GM18873 (cell line): Measurements from ENCODE around the gene STARD5.
"Not testable (repeated sequence)": the region's sequence is repeated elsewhere in the genome, so short reads cannot be mapped to it uniquely, and the experiment has no call there.

Experiments used
- ATAC-seq: cut with Tn5 transposase; IDR thresholded peaks from one replicate; pipeline ENCODE4 v1.9.1; 2021; ENCODE audit warnings: mild to moderate bottlenecking, moderate library complexity, moderate number of reproducible peaks; ENCODE audit not compliant: unreplicated experiment, low FRiP score

The STARD5 gene

DNA sequence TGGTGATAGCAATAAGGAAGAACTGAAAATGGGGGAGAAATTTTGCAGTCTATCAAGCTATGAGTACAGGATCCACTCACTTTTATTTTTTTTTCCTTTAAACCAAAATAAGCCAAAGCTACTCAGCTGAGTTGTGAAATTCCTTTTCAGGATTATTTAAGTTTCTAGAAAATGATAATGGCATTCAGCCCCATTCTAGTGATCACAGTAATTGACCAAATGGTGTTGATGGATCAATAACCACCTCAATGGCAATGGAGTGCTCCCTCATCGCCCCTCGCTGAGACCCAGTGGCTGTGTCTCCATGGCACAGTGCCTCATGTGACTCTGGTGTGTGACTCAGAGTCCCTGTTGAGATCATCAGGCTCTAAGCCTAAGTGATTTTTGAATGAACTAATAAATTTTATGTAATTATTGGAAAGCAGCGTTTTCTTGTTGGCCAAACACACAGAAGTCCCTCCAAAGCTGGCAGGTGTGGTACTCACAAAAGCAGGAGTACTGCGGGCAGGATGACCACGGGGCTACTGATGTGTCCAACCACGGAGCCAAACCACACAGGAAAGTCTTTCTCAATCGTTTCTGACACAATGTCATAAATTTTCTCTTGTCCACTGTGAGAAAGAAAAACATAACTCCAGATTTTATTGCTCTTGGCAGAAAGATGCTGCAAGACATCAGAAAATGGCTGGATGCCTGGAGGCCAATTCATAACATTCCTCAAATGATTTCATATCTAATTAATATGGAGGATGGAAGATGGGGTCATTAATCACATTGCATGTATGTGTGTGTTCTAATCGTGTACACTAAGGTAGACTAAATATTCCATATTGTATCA is 14.4 kb upstream of the STARD5 start:
- ATAC-seq = no peak

DNA sequence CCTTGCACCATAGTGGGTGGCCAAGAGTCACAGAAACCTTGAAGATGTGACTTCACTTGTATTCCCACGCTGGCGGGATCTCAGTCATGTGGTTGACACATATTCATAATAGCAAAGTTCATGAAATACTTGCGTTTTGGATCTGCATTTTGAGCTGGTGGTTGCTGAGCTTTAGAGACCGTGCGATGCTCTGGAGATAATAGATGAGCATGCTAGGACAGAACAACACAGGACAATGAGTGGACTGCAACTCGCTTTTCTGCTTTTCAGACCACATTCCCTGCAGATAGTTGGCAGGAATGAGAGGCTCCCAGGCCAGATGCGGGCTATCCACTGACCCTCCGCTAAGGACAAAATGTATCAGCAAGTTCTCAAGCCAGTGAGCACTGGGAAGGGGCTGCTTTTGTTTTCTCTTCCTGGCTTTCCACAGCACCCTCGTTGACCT is 13.8 kb upstream of the STARD5 start:
- ATAC-seq = no peak

DNA sequence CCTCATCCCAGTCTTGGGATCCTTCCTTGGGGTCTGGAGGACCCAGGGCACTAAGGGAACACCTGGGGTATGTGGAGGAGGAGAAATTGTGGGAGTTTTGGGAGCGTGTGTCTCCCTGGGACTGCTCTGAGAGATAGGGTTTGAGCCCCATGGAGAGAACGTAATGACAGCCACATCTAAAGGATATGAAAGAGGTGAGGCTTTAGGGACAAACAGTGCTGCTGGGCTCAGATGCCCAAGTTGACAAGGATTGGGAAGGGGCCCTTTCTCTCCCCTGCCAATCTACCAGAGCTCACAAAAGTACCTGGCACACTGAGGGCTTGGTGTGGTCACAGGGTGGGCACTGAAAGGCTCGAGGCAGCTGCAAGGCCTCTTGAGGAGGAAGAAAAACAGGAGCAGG is 13.3 kb upstream of the STARD5 start:
- ATAC-seq = no peak

DNA sequence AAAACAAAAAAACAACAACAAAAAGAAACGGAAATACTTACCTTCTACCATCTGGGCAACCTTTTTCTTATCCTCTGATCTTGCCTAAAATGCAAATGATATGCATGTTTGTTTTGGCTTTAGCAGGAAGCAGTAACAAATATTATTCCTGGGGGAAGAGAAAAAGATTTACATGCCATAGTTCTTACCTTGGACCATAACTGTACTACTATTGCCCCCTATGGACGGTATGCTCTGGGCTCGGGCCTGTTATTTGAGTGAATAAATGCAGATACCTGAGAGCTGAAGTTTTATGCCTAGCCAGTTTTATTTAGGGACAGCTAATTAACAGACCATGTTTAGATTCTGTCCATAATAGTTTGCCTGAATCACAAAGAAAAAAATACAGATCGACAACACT is 12.6 kb upstream of the STARD5 start:
- ATAC-seq = no peak

DNA sequence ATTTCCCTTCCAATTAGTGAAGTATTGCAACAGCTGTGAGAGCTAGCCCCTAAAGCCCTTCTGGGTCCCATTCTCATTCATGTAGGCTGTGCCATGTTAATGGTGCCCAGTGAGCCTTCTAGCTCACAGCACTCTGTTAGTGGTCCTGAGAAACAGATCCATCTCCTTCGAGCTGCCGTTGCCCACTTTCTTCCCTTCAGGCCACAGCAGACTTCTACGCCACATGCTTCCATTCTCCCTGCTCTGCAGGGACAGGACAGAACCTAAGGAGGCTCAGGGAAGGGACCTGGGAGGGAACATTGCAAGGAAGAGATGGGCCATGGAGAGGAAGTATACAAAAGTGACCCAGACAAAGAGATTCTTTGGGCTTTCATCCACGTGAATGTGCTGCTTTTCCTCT is 11.7 kb upstream of the STARD5 start:
- ATAC-seq = no peak

DNA sequence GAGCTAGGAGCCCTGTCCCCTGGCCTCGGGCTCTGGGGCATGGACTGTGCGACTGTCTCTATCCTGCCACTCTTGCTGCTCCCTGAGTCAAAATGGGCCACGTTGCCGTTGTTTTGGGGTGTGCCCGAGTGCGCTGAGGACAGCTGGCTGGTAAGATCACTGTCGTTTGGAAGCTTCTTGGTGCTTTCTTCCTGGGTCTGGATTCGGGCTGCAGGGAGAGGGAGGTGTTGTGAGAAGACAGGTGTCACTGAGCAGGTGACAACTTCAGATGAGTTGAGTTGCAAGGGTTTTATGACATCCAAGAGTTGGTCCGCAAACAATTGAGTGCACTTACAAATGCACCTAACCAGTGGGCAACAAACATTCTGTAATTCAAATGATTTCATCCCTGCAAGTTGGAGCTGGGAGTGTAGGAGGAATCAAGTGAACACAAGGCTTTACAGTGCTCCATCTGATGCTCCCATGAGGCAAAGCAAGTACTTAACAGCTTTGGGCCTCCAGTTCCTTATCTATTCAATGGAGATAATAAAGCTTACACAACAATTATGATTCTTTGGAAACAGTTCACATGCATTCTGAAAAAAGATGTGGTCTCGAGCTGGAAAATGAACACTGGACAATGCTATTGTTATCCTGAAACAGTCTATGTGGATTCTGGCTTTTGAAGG is 11.0 kb upstream of the STARD5 start:
- ATAC-seq = no peak

DNA sequence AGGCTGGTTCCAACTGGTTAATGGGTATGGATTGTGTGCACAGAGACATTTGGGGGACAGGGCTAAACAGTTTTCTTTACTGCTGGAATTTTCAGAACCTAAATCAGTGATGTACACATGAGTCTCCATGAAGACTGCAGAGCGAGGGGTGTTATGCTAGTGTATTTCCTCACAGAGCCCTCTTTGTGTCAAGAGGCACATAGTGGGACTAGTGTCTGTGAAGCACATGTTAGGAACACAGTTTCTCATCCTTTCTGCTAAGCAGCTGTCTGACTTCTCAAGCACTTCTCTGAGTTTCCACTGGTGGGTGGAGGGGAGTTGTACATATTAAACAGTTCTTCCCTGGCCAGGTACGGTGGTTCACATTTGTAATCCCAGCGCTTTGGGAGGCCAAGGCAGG is 9.4 kb upstream of the STARD5 start:
- no peak for ATAC-seq

DNA sequence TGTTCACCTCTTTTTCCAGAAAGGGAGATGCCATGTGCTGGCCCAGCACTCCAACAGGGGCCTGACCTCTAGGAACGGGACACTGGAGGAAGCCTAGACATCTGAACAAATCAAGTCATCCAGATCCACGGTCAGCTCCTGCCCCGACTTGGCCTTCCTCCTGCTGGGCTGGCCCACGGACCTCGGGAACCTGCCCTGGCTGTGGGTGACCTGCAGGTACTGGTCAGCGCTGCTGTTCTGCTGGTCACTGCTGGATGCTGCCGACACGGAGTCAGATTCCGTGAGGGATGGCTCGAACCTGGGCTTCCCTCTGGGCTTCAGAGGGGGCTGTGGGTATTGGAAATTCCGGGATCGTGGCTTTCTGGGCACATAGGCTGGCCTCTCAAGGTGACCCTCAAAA is 8.4 kb upstream of the STARD5 start:
- ATAC-seq = no peak

DNA sequence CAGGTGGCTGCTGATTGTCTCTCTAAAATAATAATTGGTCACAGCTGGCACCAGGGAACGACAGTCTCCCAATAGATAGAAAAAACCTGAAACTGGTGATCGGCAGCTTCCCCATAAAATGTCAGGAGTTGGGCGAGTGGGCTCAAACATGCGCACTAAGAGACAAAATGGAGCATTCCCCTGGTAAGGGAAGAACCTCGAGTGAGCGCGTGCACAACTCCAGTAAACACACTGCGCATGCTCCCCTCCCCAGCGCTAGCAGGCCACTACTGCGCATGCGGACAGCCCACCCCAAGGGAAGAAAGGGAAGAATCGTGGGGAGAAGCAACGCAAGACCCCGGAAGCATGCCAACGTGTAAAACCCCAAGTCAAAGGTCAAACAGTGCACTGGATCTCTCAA is 7.7 kb upstream of the STARD5 start:
- ATAC-seq = no peak

DNA sequence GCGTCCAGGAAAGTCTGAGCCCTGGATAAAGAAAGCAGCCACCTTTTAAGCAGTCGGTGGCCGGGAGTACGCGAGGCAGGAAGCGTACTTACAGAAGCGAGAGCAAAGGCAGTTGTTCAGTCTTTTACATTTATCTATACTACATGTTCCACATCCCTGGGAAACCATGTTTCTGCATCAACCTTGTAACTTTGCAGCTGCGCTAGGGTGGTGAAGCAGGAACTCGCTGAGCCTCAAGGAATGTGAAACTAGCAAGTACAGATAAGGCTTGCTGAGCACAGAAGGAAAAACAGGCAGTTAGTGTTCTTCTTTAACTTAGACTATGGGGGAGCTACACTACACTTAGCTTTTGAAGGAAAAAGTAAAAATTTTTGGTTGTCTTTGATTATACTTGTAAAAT is 7.2 kb upstream of the STARD5 start:
- not testable (repeated sequence) for ATAC-seq

DNA sequence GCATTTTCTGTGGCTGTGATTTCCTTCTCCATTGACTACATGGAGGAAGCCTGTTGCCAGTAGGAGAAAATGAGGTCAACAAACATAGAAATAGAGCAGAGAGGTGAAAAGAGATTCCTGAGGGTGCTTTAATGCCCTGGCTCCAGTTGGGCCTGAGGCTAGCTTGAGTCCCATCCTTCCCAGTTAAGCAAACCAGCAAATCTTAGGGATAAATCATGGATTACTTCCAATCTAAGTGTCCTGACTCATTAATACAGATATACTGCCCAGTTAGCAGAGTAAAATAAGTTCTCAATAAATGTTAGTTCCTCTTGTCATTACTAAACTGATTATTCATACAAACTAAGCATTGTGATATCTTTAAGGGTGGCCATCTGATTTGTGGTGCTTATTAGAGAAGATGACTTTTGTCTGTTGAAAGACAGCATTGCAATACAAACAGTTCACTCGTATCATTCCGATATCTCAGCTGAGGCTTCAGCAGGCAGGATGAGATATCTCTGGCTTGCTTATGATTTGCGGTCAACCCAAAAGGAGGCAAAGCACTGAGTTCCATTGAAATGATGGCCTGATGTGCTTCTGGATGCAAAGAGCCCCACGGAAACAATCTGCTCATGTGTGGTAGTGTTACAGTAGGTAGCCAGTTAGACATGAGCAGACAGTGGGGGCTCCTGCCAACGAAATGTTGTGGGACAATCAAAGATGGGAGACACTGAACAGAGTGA is 6.6 kb upstream of the STARD5 start:
- no peak for ATAC-seq

DNA sequence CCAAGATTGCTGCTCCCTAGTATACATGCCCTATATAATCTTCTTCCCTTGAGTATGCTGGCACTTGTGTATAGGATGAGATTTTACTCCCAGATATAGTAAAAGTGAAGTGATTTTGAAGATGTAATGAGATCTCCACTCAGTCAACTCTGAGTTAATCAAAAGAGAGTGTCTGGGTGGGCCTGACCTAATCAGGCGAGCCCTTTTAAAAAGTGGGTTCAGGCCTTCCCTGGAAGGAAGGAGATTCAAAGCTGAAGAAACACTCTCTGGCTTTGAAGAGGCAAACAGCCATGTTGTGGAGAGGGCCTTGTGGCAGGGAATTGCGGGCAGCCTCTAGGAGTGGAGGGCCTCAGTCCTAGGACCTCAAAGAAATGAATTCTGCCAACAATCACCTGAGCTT is 5.5 kb upstream of the STARD5 start:
- no peak for ATAC-seq

DNA sequence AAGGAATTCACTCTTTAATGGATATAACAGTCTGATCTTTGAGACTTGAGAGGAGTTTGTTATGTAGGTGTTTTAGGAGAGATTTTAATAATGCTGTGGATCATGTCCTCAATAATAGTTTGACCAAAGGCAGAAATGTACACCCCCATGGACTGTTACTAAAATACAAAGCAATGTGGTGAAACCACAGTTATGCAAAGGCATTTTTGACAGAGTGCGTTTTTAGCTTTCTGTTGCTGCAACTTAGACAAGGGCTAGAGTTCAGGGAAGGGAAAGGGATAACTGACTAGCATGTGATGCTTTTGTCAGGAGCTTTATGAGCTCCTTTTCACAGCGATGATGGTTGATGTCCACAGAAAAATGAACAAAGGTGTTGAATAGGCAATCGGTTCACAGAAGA is 3.6 kb upstream of the STARD5 start:
- no peak for ATAC-seq

DNA sequence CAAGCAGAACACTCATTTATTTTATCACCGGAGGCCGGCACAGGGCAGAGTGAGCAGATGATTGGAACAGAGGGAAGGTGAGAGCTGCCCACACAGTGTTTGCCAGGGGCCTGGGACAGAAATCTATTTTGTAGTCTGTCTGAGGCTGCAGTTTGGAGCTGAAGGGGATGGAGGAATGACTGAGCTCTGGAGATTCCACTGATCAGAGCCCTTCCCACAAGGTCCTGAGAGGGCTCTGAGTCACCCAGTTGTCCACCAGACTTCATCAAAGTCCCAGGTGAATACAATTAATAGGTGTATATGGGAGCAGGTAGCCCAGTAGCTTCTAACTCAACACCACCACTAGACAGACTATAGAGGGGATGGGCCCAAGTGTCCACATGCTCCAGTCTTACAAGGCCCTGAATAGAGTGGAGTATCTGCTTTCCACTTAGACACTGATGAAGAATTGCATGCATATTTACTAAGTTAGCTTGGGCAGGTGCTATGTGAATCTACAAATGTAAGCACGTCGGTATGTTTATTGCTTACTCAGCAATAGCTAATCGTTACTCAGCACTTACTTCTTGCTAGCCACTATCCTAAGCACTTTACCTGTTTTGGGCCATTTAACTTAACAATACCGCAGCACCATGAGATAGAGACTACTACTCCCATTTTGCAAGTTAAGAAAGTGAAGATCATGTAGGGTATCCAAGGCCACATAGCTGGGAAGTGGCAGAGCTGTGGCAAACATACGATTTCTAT is 2.7 kb upstream of the STARD5 start:
- ATAC-seq = no peak

DNA sequence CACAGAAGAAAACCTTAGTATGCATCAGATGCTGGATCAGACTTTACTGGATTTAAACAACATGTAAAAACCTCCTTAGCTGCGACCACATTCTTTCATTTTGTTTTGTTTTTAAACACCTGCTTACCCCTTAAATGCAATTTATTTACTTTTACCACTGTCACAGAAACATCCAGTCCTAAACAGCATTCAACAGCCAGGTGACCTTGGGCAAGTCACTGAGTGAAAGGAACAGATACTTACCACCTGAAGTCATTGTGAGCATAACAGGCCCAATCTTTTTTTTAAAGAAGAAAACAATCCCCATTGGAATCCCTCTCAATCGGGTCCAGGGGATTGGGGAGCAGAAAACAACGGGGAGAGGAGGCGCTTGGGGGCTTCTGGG is 390 bp downstream of the STARD5 start:
- ATAC-seq = no peak

DNA sequence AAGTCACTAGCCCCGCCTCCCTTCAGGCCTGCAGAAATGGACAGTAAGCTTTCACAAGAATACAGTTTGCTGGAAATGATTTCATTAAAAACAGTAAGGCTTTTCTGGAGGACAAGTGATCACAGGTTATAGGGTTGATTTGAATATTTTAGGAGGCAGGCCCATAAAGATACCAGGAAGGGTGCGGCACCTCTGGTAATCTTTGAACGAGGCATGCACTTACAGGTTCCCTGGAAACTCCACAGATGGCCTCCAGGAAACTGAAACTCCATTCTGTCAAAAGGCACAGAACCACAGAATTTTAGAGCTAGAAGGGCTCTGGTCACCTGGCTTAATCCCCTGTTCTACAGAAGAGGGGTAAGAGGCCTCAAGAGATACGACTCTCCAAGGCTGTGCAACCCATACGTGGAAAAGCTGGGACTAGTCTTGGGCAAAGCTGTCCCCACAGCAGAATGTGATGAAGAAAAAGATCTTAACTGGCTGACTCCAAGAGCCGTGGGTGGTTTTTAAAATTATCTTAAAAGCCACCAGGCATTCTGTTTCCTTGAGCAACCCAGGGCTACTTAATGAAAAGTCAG is 1.2 kb downstream of the STARD5 start:
- ATAC-seq = no peak

DNA sequence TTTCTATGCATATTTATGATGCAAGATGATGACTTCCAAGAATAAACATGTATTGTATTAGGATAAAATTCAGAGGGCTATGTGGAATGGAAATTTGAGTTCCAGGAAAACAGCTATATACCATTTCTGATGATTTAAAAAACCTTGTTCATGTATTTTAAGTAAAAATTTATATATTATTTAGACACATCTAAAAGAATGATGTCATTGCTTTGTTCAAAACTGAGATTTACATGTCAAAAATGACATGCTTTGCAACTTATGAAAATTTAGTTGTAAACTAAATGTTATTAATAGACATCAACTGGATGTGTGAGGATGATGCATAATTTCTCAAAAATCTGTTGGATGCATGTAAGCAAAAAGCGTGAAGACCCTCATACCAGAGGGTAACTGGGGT is 2.3 kb downstream of the STARD5 start:
- ATAC-seq = no peak

DNA sequence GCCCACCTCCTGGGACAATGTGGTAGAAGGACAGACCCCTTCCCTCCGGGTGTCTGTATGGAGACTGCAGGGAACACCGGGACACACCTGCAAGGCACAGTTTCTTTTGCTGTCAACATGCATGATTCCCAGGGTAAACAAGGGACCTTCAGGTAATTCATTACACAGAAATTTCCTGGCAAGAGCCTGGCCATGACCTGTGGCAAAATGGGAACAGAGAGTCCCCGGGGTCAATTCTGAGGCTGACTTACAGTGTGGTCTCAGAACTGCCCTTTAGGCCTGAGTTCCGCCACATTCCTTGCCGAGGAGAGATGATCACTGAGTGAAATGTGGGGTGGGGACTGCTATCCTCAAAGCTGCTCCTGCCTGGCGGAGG is 6.3 kb downstream of the STARD5 start:
- ATAC-seq = no peak

DNA sequence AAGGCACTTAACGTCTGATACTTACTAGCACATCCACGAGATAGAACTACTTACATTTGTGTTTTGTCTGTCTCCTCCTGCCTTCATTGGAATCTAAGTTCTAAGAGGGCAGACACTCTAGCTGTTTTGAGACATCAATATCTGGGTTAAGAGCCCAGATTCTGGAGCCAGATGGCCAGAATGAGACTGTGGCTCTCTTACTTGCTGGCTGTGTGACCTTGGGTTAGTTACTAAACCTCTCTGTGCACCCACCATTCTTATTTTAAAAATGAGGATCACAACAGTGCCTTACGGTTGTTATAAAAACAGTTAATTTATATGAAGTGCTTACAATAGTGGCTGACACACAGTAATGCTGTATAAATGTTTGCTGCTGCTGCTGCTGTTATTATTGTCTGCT is 7.7 kb downstream of the STARD5 start:
- no peak for ATAC-seq

DNA sequence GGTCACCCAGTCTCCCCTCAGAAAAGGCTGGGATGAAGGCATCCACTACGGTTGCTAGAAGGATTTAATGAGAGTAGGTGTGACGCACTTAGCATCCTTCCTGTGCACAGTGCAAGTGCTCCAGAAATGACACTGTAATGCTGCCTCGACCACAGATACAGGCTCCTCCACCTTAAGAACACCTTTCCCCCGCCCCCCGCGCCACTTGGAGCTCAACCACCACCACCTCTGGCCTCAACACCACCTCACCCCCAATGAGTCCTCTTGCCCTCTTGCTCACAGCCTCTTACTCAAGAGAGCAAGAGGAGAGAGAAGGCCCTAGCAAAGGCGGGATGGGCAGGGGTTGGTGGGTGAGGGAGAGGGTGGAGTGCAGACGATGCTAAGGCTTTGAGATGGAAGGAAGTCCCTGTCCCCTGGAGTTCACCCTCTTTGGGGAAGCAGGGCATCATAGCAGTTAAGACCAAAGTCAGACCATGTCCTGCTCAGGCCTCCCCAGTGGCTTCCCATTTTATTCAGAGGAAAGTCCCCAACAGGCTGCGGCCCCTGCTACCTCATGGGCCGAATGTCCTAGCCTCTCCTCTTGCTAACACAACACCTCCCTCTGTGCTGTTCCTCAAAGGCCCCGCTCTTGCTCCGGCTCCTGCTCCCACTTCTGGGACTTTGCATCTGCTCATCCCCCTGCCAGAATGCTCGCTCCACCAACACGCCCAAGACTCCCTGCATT is 8.3 kb downstream of the STARD5 start:
- no peak for ATAC-seq
